GM12891 (cell line): ENCODE measurements around the gene TNN.

ENCODE experiments used
- PAX5 ChIP-seq: IDR thresholded peaks from 2 replicates; pipeline ENCODE4 v1.6.1; 2011; ENCODE audit warnings: low read length, moderate library complexity, mild to moderate bottlenecking; ENCODE audit not compliant: insufficient read depth, severe bottlenecking
- POLR2A ChIP-seq: IDR thresholded peaks from 2 replicates; pipeline ENCODE4 v1.6.1; 2011; ENCODE audit warnings: low read depth, low read length, control low read depth
- POLR2AphosphoS5 ChIP-seq: IDR thresholded peaks from 2 replicates; pipeline ENCODE4 v1.6.1; 2011; ENCODE audit warnings: low read depth, low read length, control low read depth
- POU2F2 ChIP-seq: IDR thresholded peaks from 2 replicates; pipeline ENCODE4 v1.6.1; 2011; ENCODE audit warnings: low read depth, mild to moderate bottlenecking, control low read depth, low read length, moderate library complexity
- TAF1 ChIP-seq: IDR thresholded peaks from 2 replicates; pipeline ENCODE4 v1.6.1; 2011; ENCODE audit warnings: low read depth, low read length, control low read depth

DNA sequence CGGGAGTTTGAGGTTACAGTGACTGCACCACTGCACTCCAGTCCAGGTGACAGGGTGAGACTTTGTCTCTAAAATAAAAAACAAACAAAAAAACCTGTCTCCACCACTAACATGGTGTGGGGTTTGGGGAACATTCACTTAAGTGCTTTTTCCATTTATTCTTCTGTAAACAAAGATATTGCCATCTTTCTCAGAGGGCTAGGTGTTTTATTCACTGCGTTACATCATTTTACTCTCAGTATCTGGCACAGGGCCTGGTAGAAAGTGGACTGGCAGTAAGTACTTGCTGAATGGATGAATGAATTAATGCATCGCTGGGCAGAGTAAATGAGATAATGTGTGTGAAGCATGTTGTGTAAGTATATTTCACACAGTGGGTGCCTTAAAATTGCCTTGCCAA is 104.9 kb downstream of the TNN start:
- TF ChIP-seq POLR2A (no peak), POLR2AphosphoS5 (no peak), TAF1 (no peak), POU2F2 (no peak), PAX5 (no peak)
